Endothelial cell of umbilical vein (primary cell): ENCODE data around the gene FBXO34. TPM values are rescaled to one million over a fixed set of nuclear protein-coding genes. Genes with fewer than 3 reads are reported as not detected.

Source experiments
- BruUV-seq: library from RNA; stranded (reverse); fragments of 400-500 nt; replicated peaks from 2 replicates; lab custom pipeline; 2021; lab: Mats Ljungman, UMichigan
- CTCF ChIA-PET: fragments of 300-600, 350-600 bp; sonication (Branson Sonifier 250); formaldehyde crosslinking; loops from one replicate; lab custom pipeline; 2021; ENCODE audit warnings: antibody characterized with exemption, inconsistent platforms; lab: Charles Lee
- POLR2A ChIA-PET: fragments of 300-600, 350-600 bp; sonication (Branson Sonifier 250); formaldehyde crosslinking; loops from one replicate; lab custom pipeline; 2021; ENCODE audit warnings: antibody characterized with exemption, inconsistent platforms; lab: Charles Lee
- DNase-seq: peaks from one replicate; pipeline ENCODE4 v3.0.0-alpha.2; 2011; ENCODE audit warnings: low read depth, low spot score
- FAIRE-seq: peaks from 2 replicates; lab custom pipeline; 2011; peaks lifted over from hg19 to GRCh38; lab: Jason Lieb, UNC
- H2AFZ ChIP-seq: 2 replicates; pipeline ENCODE4 v1.6.0; 2012; ENCODE audit warnings: low read depth, low read length, control low read depth, inconsistent platforms
- H3K27ac ChIP-seq: 2 replicates; pipeline ENCODE4 v1.5.1; 2011; ENCODE audit warnings: low read depth, mild to moderate bottlenecking, control low read depth, low read length, moderate library complexity; ENCODE audit not compliant: insufficient read depth
- H3K27me3 ChIP-seq, 2 experiments: 2 replicates each; pipeline versions ENCODE4 v1.6.0 to v1.6.1; 2011; ENCODE audit warnings: low read length in 2 of 2, mixed read lengths in 1 of 2; ENCODE audit not compliant: control insufficient read depth in 2 of 2, insufficient read depth in 2 of 2
- H3K36me3 ChIP-seq, 2 experiments: 2 replicates in 1 of 2; 3 replicates in 1 of 2; pipeline ENCODE4 v1.5.1; 2011; ENCODE audit warnings: low read length in 2 of 2, mild to moderate bottlenecking in 1 of 2, moderate library complexity in 1 of 2; ENCODE audit not compliant: control insufficient read depth in 2 of 2, insufficient read depth in 2 of 2; ENCODE audit errors: extremely low read depth in 1 of 2
- H3K4me1 ChIP-seq: 3 replicates; pipeline ENCODE4 v1.5.1; 2011; ENCODE audit warnings: mild to moderate bottlenecking, low read length; ENCODE audit not compliant: control insufficient read depth, insufficient read depth; ENCODE audit errors: extremely low read depth
- H3K4me2 ChIP-seq: 2 replicates; pipeline ENCODE4 v1.6.1; 2011; ENCODE audit warnings: low read length, control low read depth, mixed read lengths; ENCODE audit not compliant: insufficient read depth
- H3K4me3 ChIP-seq, 3 experiments: fragments of 200-600 bp in 1 of 3; sonication (generic), shearing (Covaris generic) in 1 of 3; replicated peaks in 1 of 3; 2 replicates each; pipeline ENCODE4 v1.5.1; 2011 to 2016; ENCODE audit warnings: control low read depth in 3 of 3, low read length in 3 of 3, mild to moderate bottlenecking in 2 of 3, inconsistent platforms in 1 of 3, low read depth in 1 of 3, moderate library complexity in 1 of 3; ENCODE audit not compliant: insufficient read depth in 1 of 3
- H3K79me2 ChIP-seq: 2 replicates; pipeline ENCODE4 v1.6.0; 2012; ENCODE audit warnings: low read length, inconsistent platforms; ENCODE audit not compliant: control insufficient read depth, insufficient read depth
- H3K9ac ChIP-seq: replicated peaks from 2 replicates; pipeline ENCODE3; 2011; ENCODE audit warnings: low read length, control low read depth; ENCODE audit not compliant: insufficient read depth; ENCODE audit errors: extremely low read depth
- H3K9me1 ChIP-seq: replicated peaks from 3 replicates; pipeline ENCODE4 v1.6.0; 2011; ENCODE audit warnings: mild to moderate bottlenecking, low read length; ENCODE audit not compliant: control insufficient read depth, insufficient read depth; ENCODE audit errors: extremely low read depth
- H3K9me3 ChIP-seq: replicated peaks from 2 replicates; pipeline ENCODE4 v1.5.1; 2012; ENCODE audit warnings: low read length, inconsistent platforms; ENCODE audit not compliant: control insufficient read depth, insufficient read depth
- H4K20me1 ChIP-seq: replicated peaks from 2 replicates; pipeline ENCODE3; 2011; ENCODE audit warnings: mild to moderate bottlenecking, low read length; ENCODE audit not compliant: control insufficient read depth, insufficient read depth; ENCODE audit errors: extremely low read depth
- EZH2 ChIP-seq: IDR thresholded peaks from 2 replicates; pipeline ENCODE4 v1.6.1; 2012; ENCODE audit warnings: borderline replicate concordance, low read depth, mild to moderate bottlenecking, moderate library complexity, low read length, inconsistent platforms; ENCODE audit not compliant: severe bottlenecking
- FOS ChIP-seq: IDR thresholded peaks from 2 replicates; pipeline ENCODE4 v1.6.1; 2011; ENCODE audit warnings: mild to moderate bottlenecking, low read length, moderate library complexity, borderline replicate concordance; ENCODE audit not compliant: insufficient read depth
- GATA2 ChIP-seq: IDR thresholded peaks from 2 replicates; pipeline ENCODE4 v1.7.0; 2011; ENCODE audit warnings: low read depth, mild to moderate bottlenecking, moderate library complexity, mixed read lengths, low read length; ENCODE audit not compliant: insufficient read length, insufficient read depth
- JUN ChIP-seq: IDR thresholded peaks from 2 replicates; pipeline ENCODE4 v1.6.1; 2011; ENCODE audit warnings: borderline replicate concordance, low read depth; ENCODE audit not compliant: insufficient read length, insufficient read depth
- MYC ChIP-seq: IDR thresholded peaks from one replicate; pipeline ENCODE4 v1.6.1; 2011; ENCODE audit warnings: mild to moderate bottlenecking, low read depth, low read length
- POLR2A ChIP-seq: IDR thresholded peaks from 2 replicates; pipeline ENCODE4 v1.6.1; 2012; ENCODE audit warnings: low read depth, mild to moderate bottlenecking, control low read depth, low read length
- POLR2AphosphoS5 ChIP-seq: IDR thresholded peaks from 2 replicates; pipeline ENCODE4 v1.6.1; 2012; ENCODE audit warnings: low read depth, mild to moderate bottlenecking, control low read depth, low read length, moderate library complexity; ENCODE audit not compliant: insufficient read depth
- dilution Hi-C: fragments of 300-500 bp; cut with MboI; formaldehyde crosslinking; loops from one replicate; pipeline ENCODE4 v1.15.0; 2019; ENCODE audit warnings: low sequenced_read_pairs; ENCODE audit not compliant: extremely low pct_ligation_motif_present
- intact Hi-C: fragments of 100-400 bp; cut with micrococcal nuclease; formaldehyde crosslinking; loops from one replicate; pipeline ENCODE4 v1.10.0; 2022
- polyA plus RNA-seq, 4 experiments: library from polyadenylated mRNA; depleted of rRNA in 3 of 4; stranded (reverse) in 3 of 4; unstranded in 1 of 4; fragments of >200 nt; gene quantifications; 2 replicates each; pipeline versions ENCODE4 v1.2.1 to v1.2.3, GENCODE V29; 2011 to 2012; ENCODE audit warnings: missing spikeins in 1 of 4
- total RNA-seq: library from RNA; stranded (reverse); gene quantifications from 2 replicates; pipeline ENCODE4 v1.2.3, GENCODE V29; 2021
- TF ChIP-seq, protein P1 (sequence below): IDR thresholded peaks from 2 replicates; pipeline ENCODE4 v1.6.1; 2011; ENCODE audit not compliant: insufficient read depth, insufficient read length
- TF ChIP-seq, protein P2 (sequence below), 2 donors: IDR thresholded peaks; 1 replicate in 1 of 2; 2 replicates in 1 of 2; pipeline ENCODE4 v1.5.1; 2011; ENCODE audit warnings: low read length in 2 of 2, mild to moderate bottlenecking in 2 of 2, moderate library complexity in 2 of 2, control low read depth in 1 of 2, inconsistent platforms in 1 of 2, low read depth in 1 of 2; ENCODE audit not compliant: insufficient read depth in 1 of 2; ENCODE audit errors: extremely low read depth in 1 of 2

FBXO34 gene
- total and polyA plus RNA-seq, 2 donors (not counting 3 experiments of a cell fraction or from before 2014, with no cell fraction given) = 8.5 to 14.2 TPM

DNA sequence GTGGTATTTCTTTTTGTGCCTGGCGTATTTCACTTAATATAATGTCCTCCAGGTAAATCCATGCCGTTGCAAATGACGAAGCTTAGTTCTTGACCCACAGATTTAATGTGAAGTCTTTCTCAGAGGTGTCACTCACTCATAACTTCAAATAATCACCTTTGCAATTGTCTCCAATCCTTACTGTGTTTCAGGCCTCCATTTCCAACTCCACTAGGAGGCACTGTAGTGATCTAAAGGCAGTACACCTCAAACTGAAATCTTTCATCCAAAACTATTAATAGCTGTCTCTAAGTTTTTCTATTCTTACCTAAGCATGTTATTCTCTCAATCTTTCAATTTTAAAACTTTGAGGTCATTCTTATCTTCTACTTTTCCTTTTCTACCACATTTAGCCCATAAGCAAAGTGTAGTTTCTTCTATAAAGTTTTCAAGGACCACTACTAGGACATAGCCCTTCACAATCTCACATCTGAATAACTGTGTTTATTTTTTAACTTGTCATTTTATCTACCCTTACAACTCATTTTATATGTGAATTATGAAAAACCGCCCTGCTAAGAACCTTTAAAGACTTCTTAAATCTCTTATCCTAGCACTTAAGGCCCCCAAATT, 25.5 kb upstream of the FBXO34 start:
- Histone ChIP-seq H3K9ac (no peak overlapping the region), H4K20me1 (no peaks in the 10 kb centered on the region), H3K4me3 (no peak overlapping the region), H3K27me3 (peaks cover 23 to 33% of the 10 kb centered on the region in 2 experiments), H3K36me3 (no peaks in the 10 kb centered on the region), H3K9me3 (no peaks in the 10 kb centered on the region), H3K79me2 (no peaks in the 10 kb centered on the region), H3K9me1 (no peaks in the 10 kb centered on the region), H3K4me1 (no peaks in the 10 kb centered on the region), H3K4me2 (no peak overlapping the region), H2AFZ (no peak overlapping the region), H3K27ac (no peak overlapping the region)
- TF ChIP-seq, protein P1, sequence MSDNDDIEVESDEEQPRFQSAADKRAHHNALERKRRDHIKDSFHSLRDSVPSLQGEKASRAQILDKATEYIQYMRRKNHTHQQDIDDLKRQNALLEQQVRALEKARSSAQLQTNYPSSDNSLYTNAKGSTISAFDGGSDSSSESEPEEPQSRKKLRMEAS = no peak
- TF ChIP-seq, protein P2, sequence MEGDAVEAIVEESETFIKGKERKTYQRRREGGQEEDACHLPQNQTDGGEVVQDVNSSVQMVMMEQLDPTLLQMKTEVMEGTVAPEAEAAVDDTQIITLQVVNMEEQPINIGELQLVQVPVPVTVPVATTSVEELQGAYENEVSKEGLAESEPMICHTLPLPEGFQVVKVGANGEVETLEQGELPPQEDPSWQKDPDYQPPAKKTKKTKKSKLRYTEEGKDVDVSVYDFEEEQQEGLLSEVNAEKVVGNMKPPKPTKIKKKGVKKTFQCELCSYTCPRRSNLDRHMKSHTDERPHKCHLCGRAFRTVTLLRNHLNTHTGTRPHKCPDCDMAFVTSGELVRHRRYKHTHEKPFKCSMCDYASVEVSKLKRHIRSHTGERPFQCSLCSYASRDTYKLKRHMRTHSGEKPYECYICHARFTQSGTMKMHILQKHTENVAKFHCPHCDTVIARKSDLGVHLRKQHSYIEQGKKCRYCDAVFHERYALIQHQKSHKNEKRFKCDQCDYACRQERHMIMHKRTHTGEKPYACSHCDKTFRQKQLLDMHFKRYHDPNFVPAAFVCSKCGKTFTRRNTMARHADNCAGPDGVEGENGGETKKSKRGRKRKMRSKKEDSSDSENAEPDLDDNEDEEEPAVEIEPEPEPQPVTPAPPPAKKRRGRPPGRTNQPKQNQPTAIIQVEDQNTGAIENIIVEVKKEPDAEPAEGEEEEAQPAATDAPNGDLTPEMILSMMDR (IDR thresholded peaks at IDR 0.05; ENCODE audit: extremely low read depth in 1 of 2, insufficient read depth in 1 of 2, low read depth in 1 of 2, low read length in 2 of 2) = peak; percentile 52 to 64
- TF ChIP-seq EZH2 = no peak
- BruUV-seq = no TSS peak
- dilution Hi-C loops = no loop called here
- CTCF ChIA-PET = interaction anchor here (0.5 to 2.5 kb wide), 36 partner anchors 9 to 1238 kb away, joined by 3 to 46 read pairs (median 4); no protein-coding TSS in a partner anchor
- POLR2A ChIA-PET = no interaction called here
- DNase-seq (peak; percentile 49), FAIRE-seq (peak; percentile 59)
- intact Hi-C loops = loop anchor here (1.0 to 2.0 kb wide), 4 partner anchors 25 to 185 kb away; partner anchors contain the start of gene FBXO34

DNA sequence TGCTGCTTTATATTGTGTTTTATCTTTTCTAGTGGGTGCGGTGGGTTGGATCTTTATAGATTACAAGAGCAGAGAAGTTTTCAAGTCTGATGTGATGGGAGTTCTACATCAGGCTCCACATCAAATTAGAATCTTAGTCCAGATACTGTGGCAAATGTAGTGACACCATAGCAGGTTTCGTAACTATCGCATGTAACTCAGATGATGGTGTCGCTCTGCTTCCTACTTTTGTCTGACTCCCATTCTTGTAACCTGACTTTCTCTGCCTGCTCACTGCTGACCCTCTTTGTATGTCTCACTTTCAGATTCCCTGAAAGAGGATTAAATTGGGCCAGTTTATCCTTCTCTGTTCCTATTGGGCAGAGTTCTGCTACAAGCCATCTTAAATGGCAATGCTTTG, 22.8 kb upstream of the FBXO34 start:
- TF ChIP-seq POLR2AphosphoS5 = no peak
- no peak for TF ChIP-seq GATA2
- TF ChIP-seq JUN = no peak
- TF ChIP-seq, protein P2 (IDR thresholded peaks at IDR 0.05; ENCODE audit: extremely low read depth in 1 of 2, insufficient read depth in 1 of 2, low read depth in 1 of 2, low read length in 2 of 2) = no peak
- TF ChIP-seq, protein P1 = no peak
- TF ChIP-seq FOS = no peak
- TF ChIP-seq POLR2A = no peak
- no peak for TF ChIP-seq MYC
- no peak for TF ChIP-seq EZH2
- Histone ChIP-seq H3K4me3 (no peak overlapping the region), H3K4me2 (no peak overlapping the region), H3K4me1 (no peaks in the 10 kb centered on the region), H3K27me3 (peaks cover 9 to 23% of the 10 kb centered on the region in 2 experiments), H3K36me3 (no peaks in the 10 kb centered on the region), H2AFZ (no peak overlapping the region), H3K79me2 (no peaks in the 10 kb centered on the region), H3K9me3 (no peaks in the 10 kb centered on the region), H4K20me1 (no peaks in the 10 kb centered on the region), H3K9ac (no peak overlapping the region), H3K27ac (no peak overlapping the region), H3K9me1 (no peaks in the 10 kb centered on the region)
- CTCF ChIA-PET = no interaction called here
- FAIRE-seq (no peak), DNase-seq (no peak)
- POLR2A ChIA-PET = no interaction called here
- no TSS peak for BruUV-seq
- intact Hi-C loops (no loop called here), dilution Hi-C loops (no loop called here)
